ENCODE data around the gene KLK15.

Gene KLK15, protein sequence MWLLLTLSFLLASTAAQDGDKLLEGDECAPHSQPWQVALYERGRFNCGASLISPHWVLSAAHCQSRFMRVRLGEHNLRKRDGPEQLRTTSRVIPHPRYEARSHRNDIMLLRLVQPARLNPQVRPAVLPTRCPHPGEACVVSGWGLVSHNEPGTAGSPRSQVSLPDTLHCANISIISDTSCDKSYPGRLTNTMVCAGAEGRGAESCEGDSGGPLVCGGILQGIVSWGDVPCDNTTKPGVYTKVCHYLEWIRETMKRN

DNA sequence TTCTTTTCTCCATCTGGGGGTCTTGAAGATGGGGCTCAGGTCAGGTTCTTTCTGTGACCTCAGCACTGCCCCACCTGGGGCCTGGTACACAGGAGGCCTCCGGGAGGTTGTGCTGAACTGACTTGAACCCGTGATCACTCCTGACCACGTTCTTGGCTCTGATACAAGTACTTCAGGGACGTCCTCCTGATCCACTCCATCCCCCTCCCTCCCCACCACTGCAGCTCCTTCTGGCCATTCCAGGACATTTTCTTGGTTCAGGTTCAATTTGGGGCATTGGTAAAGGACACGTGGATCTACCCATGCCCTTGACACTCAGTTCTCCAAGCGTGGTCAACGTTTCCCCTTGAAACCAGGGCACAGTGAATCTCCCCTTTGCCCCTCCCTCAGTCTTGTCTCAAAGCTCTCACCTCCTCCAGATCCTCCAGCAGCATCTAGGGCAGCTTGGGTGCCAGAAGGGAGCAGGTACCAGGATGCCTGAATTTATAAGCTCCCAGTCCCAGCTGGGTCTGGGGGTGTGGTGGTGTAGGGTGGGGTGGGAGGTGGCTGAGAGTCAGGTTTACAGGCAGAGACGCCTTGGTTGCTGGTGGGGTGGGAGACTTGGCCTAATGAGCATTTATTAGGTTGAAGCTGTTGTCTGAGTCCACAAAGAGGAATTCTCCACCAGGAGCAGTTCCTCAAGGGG is at the start of gene KLK15:
TSS of gene KLK15 (minus strand) at position 458 of the 685 bp plus-strand sequence. CDS start 2,082 bp downstream, outside the sequence.
- no peak for DNase-seq

DNA sequence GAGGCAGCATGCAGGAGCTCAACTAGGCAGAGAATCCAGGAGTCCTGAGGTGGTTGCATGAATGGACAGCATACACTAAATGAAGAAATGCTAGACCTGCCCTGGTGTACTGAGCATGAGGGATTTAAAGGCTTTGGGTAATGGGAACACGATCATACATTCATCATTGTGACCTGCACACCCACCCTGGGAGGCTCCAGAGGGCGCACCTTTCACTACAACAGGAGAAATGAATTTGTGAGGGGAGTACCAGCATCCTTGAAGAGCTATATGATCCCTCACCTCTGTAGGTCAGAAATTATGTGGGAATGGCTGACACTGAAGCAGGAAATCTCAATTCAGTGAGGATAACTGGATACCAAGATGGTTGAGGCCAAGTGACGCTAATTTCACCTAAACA is 48.8 kb upstream of the KLK15 start:
- no peak for DNase-seq

DNA sequence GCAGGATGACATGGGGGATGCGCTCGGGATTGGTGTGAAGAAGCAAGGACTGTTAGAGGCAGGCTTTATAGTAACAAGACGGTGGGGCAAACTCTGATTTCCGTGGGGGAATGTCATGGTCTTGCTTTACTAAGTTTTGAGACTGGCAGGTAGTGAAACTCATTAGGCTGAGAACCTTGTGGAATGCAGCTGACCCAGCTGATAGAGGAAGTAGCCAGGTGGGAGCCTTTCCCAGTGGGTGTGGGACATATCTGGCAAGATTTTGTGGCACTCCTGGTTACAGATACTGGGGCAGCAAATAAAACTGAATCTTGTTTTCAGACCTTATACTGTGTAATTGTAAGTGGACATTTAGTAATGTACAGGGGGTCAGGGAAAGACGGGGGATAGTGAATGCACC is 46.9 kb upstream of the KLK15 start:
- no peak for DNase-seq

DNA sequence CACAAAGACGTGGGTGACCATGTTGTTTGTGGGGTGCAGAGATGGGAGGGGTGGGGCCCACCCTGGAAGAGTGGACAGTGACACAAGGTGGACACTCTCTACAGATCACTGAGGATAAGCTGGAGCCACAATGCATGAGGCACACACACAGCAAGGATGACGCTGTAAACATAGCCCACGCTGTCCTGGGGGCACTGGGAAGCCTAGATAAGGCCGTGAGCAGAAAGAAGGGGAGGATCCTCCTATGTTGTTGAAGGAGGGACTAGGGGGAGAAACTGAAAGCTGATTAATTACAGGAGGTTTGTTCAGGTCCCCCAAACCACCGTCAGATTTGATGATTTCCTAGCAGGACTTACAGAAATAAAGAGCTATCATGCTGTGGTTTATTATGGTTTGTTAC is 45.5 kb upstream of the KLK15 start:
- no peak for DNase-seq

DNA sequence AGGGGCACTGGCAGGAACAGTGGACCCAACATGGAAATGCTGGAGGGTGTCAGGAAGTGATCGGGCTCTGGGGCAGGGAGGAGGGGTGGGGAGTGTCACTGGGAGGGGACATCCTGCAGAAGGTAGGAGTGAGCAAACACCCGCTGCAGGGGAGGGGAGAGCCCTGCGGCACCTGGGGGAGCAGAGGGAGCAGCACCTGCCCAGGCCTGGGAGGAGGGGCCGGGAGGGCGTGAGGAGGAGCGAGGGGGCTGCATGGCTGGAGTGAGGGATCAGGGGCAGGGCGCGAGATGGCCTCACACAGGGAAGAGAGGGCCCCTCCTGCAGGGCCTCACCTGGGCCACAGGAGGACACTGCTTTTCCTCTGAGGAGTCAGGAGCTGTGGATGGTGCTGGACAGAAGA is 44.0 kb upstream of the KLK15 start:
- DNase-seq: no peak

DNA sequence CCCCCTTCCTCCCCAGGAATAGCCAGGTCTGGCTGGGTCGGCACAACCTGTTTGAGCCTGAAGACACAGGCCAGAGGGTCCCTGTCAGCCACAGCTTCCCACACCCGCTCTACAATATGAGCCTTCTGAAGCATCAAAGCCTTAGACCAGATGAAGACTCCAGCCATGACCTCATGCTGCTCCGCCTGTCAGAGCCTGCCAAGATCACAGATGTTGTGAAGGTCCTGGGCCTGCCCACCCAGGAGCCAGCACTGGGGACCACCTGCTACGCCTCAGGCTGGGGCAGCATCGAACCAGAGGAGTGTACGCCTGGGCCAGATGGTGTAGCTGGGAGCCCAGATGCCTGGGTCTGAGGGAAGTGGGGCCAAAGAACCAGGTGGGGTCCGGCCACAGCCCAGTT is 43.1 kb upstream of the KLK15 start:
- no peak for DNase-seq

DNA sequence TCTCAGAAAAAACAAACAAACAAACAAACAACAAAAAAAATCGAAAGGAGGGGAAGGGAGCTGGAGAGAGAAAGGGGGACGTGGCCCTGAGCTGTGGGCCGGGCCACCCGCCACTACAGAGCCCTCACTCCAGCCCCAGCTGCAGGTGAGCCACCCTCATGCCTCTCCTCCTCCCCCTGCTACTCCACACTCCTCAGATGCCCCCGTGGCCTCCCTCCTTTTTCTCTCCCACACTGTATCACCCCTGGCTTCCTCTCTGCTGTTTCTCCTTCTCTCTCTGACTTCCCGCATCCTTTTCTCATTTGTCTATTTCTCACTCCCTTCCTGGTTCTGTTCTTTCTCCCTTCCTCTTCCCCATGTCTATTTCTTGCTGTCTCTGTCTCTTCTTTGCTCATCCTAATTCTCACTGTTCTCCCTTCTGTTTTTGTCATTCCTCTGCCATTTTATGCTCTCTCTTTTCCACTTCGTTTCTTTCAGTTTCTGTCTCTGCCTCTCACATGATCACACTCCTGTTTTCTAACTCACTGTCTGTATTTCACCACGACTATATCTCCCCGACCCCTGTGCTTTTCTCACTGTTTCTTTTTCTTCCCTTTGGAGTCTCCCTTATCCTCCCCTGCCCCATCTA is 42.5 kb upstream of the KLK15 start:
- peak; percentile 3 for DNase-seq

DNA sequence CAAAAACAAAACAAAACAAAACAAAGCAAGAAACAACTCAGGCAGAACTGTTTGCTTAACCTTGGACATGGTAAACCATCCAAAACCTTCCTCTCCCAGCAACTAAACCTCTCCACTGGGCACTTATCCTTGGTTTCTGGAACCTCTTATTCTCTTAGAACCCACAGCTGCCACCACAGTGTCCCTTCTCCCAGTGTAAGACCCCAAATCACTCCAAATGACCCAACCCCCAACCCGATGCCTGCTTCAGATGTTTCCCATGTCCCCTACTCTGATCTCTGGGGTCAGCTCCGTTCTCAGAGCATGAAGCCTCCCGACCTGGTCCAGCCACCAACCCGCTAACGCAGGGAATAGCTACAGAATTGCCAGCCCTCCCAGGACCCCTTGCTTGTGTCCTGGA is 40.8 kb upstream of the KLK15 start:
- DNase-seq: no peak

DNA sequence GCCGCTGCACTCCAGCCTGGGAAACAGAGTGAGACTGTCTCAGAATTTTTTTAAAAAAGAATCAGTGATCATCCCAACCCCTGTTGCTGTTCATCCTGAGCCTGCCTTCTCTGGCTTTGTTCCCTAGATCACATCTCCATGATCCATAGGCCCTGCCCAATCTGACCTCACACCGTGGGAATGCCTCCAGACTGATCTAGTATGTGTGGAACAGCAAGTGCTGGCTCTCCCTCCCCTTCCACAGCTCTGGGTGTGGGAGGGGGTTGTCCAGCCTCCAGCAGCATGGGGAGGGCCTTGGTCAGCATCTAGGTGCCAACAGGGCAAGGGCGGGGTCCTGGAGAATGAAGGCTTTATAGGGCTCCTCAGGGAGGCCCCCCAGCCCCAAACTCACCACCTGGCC is 39.7 kb upstream of the KLK15 start, which contains the start of gene KLK2:
TSS of gene KLK2 (plus strand) at position 384 of the 400 bp plus-strand sequence. CDS start 35 bp downstream, outside the sequence.
- DNase-seq: no peak

DNA sequence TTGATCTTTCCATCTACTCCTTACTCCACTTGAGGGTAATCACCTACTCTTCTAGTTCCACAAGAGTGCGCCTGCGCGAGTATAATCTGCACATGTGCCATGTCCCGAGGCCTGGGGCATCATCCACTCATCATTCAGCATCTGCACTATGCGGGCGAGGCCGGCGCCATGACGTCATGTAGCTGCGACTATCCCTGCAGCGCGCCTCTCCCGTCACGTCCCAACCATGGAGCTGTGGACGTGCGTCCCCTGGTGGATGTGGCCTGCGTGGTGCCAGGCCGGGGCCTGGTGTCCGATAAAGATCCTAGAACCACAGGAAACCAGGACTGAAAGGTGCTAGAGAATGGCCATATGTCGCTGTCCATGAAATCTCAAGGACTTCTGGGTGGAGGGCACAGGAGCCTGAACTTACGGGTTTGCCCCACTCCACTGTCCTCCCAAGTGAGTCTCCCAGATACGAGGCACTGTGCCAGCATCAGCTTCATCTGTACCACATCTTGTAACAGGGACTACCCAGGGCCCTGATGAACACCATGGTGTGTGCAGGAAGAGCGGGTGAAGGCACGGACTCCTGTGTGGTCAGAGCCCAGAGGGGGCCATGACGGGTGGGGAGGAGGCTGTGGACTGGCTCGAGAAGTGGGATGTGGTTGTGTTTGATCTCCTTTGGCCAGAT is 37.2 kb upstream of the KLK15 start:
- DNase-seq: peak; percentile 3

DNA sequence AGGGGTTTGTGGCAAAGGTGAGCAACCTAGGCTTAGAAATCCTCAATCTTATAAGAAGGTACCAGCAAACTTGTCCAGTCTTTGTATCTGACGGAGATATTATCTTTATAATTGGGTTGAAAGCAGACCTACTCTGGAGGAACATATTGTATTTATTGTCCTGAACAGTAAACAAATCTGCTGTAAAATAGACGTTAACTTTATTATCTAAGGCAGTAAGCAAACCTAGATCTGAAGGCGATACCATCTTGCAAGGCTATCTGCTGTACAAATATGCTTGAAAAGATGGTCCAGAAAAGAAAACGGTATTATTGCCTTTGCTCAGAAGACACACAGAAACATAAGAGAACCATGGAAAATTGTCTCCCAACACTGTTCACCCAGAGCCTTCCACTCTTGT is 36.1 kb upstream of the KLK15 start:
- no peak for DNase-seq

DNA sequence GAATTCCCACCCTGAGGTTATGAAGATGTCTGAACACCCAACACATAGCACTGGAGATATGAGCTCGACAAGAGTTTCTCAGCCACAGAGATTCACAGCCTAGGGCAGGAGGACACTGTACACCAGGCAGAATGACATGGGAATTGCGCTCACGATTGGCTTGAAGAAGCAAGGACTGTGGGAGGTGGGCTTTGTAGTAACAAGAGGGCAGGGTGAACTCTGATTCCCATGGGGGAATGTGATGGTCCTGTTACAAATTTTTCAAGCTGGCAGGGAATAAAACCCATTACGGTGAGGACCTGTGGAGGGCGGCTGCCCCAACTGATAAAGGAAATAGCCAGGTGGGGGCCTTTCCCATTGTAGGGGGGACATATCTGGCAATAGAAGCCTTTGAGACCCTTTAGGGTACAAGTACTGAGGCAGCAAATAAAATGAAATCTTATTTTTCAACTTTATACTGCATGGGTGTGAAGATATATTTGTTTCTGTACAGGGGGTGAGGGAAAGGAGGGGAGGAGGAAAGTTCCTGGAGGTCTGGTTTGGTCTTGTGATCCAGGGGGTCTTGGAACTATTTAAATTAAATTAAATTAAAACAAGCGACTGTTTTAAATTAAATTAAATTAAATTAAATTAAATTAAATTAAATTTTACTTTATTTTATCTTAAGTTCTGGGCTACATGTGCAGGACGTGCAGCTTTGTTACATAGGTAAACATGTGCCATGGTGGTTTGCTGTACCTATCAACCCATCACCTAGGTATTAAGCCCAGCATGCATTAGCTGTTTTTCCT is 28.3 kb upstream of the KLK15 start:
- no peak for DNase-seq

DNA sequence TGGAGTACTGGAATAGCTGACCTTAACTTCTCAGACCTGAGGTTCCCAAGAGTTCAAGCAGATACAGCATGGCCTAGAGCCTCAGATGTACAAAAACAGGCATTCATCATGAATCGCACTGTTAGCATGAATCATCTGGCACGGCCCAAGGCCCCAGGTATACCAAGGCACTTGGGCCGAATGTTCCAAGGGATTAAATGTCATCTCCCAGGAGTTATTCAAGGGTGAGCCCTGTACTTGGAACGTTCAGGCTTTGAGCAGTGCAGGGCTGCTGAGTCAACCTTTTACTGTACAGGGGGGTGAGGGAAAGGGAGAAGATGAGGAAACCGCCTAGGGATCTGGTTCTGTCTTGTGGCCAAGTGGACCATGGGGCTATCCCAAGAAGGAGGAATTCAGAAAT is 27.6 kb upstream of the KLK15 start:
- no peak for DNase-seq

DNA sequence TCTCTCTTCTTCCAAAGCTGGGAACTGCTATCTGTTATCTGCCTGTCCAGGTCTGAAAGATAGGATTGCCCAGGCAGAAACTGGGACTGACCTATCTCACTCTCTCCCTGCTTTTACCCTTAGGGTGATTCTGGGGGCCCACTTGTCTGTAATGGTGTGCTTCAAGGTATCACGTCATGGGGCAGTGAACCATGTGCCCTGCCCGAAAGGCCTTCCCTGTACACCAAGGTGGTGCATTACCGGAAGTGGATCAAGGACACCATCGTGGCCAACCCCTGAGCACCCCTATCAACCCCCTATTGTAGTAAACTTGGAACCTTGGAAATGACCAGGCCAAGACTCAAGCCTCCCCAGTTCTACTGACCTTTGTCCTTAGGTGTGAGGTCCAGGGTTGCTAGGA is 26.5 kb upstream of the KLK15 start:
- DNase-seq: no peak

DNA sequence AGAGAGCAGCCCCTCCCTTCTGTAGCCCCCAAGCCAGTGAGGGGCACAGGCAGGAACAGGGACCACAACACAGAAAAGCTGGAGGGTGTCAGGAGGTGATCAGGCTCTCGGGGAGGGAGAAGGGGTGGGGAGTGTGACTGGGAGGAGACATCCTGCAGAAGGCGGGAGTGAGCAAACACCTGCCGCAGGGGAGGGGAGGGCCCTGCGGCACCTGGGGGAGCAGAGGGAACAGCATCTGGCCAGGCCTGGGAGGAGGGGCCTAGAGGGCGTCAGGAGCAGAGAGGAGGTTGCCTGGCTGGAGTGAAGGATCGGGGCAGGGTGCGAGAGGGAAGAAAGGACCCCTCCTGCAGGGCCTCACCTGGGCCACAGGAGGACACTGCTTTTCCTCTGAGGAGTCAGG is 25.5 kb upstream of the KLK15 start:
- DNase-seq: no peak

DNA sequence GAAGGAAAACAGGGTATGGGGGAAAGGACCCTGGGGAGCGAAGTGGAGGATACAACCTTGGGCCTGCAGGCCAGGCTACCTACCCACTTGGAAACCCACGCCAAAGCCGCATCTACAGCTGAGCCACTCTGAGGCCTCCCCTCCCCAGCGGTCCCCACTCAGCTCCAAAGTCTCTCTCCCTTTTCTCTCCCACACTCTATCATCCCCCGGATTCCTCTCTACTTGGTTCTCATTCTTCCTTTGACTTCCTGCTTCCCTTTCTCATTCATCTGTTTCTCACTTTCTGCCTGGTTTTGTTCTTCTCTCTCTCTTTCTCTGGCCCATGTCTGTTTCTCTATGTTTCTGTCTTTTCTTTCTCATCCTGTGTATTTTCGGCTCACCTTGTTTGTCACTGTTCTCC is 24.0 kb upstream of the KLK15 start:
- no peak for DNase-seq

DNA sequence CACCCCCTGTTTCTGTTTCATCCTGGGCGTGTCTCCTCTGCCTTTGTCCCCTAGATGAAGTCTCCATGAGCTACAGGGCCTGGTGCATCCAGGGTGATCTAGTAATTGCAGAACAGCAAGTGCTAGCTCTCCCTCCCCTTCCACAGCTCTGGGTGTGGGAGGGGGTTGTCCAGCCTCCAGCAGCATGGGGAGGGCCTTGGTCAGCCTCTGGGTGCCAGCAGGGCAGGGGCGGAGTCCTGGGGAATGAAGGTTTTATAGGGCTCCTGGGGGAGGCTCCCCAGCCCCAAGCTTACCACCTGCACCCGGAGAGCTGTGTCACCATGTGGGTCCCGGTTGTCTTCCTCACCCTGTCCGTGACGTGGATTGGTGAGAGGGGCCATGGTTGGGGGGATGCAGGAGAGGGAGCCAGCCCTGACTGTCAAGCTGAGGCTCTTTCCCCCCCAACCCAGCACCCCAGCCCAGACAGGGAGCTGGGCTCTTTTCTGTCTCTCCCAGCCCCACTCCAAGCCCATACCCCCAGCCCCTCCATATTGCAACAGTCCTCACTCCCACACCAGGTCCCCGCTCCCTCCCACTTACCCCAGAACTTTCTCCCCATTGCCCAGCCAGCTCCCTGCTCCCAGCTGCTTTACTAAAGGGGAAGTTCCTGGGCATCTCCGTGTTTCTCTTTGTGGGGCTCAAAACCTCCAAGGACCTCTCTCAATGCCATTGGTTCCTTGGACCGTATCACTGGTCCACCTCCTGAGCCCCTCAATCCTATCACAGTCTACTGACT is 21.4 kb upstream of the KLK15 start, which contains the start of gene KLK3:
TSS of gene KLK3 (plus strand) at position 280 of the 775 bp plus-strand sequence. CDS start at position 321, 41 bp downstream.
- no peak for DNase-seq

DNA sequence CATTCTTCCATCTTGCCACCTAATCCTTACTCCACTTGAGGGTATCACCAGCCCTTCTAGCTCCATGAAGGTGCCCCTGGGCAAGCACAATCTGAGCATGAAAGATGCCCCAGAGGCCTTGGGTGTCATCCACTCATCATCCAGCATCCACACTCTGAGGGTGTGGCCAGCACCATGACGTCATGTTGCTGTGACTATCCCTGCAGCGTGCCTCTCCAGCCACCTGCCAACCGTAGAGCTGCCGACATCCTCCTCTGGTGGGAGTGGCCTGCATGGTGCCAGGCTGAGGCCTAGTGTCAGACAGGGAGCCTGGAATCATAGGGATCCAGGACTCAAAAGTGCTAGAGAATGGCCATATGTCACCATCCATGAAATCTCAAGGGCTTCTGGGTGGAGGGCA is 18.2 kb upstream of the KLK15 start:
- no peak for DNase-seq

DNA sequence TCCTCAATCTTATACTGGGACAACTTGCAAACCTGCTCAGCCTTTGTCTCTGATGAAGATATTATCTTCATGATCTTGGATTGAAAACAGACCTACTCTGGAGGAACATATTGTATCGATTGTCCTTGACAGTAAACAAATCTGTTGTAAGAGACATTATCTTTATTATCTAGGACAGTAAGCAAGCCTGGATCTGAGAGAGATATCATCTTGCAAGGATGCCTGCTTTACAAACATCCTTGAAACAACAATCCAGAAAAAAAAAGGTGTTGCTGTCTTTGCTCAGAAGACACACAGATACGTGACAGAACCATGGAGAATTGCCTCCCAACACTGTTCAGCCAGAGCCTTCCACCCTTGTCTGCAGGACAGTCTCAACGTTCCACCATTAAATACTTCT is 17.4 kb upstream of the KLK15 start:
- DNase-seq: no peak

DNA sequence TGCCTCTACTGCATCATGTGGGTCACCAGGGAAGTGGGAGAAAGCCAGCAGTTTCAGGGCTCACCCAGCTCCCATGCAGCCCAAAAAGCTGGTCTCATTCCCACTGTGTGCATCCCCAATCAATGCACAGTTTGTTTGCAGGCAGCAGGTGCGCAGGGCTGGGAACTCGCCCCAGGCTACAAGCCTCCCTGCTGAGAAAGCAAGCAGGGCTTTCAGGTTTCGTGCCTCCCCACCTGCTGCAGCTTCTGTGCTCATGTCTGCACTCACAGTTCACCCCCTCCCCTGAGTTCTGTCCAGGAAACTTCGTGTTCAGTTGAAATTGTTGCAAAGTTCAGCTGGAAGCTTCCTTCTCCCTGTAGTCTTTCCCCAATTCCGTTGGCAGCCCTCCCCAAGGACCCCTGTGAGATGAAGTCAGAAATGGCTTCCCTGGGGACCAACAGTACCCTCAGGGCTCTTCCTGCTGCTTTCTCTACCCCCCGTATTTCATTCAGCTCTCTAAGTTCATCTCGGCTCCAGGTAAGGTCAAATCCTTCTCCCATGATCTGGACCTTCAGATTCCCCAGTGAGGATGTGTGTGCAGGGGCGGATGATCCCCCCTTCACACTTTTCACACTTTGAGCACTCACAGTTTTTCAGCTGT is 11.0 kb upstream of the KLK15 start:
- DNase-seq: no peak

DNA sequence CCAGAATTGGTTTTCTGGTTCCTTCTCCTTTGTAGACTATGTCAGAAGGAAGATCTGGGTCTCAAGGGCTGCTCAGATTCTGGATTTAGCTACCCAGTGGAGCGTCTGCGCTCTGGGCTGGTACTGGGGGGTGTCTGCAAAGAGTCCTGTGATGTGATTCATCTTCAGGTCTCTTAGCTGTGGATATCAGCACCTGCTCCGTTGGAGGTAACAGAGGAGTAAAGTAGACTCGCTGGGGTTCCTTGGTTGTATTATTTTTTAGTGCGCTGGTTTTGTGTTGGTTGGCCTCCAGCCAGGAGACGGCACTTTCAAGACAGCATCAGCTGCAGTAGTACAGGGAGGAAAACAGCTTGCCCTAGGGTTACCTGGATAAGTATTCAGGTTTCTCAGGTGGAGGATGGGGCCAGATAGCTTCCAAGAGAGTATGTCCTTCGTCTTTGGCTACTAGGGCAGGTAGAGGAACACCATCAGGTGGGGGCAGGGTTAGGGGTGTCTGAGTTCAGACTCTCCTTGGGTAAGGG is 10.4 kb upstream of the KLK15 start:
- DNase-seq: no peak

Data from suppressor macrophage treated with lipopolysaccharide for 4 hours (primary cell).